Endothelial cell of umbilical vein (primary cell): ENCODE measurements around the gene IDUA. TPM values are rescaled to one million over a fixed set of nuclear protein-coding genes. Genes with fewer than 3 reads are reported as not detected.

Source experiments
- BruUV-seq: library from RNA; stranded (reverse); fragments of 400-500 nt; replicated peaks from 2 replicates; lab custom pipeline; 2021; lab: Mats Ljungman, UMichigan
- CTCF ChIA-PET: fragments of 300-600, 350-600 bp; sonication (Branson Sonifier 250); formaldehyde crosslinking; loops from one replicate; lab custom pipeline; 2021; ENCODE audit warnings: antibody characterized with exemption, inconsistent platforms; lab: Charles Lee
- POLR2A ChIA-PET: fragments of 300-600, 350-600 bp; sonication (Branson Sonifier 250); formaldehyde crosslinking; loops from one replicate; lab custom pipeline; 2021; ENCODE audit warnings: antibody characterized with exemption, inconsistent platforms; lab: Charles Lee
- DNase-seq: peaks from one replicate; pipeline ENCODE4 v3.0.0-alpha.2; 2011; ENCODE audit warnings: low read depth, low spot score
- FAIRE-seq: peaks from 2 replicates; lab custom pipeline; 2011; peaks lifted over from hg19 to GRCh38; lab: Jason Lieb, UNC
- H2AFZ ChIP-seq: 2 replicates; pipeline ENCODE4 v1.6.0; 2012; ENCODE audit warnings: low read depth, low read length, control low read depth, inconsistent platforms
- H3K27ac ChIP-seq: 2 replicates; pipeline ENCODE4 v1.5.1; 2011; ENCODE audit warnings: low read depth, mild to moderate bottlenecking, control low read depth, low read length, moderate library complexity; ENCODE audit not compliant: insufficient read depth
- H3K27me3 ChIP-seq, 2 experiments: 2 replicates each; pipeline versions ENCODE4 v1.6.0 to v1.6.1; 2011; ENCODE audit warnings: low read length in 2 of 2, mixed read lengths in 1 of 2; ENCODE audit not compliant: control insufficient read depth in 2 of 2, insufficient read depth in 2 of 2
- H3K36me3 ChIP-seq, 2 experiments: 2 replicates in 1 of 2; 3 replicates in 1 of 2; pipeline ENCODE4 v1.5.1; 2011; ENCODE audit warnings: low read length in 2 of 2, mild to moderate bottlenecking in 1 of 2, moderate library complexity in 1 of 2; ENCODE audit not compliant: control insufficient read depth in 2 of 2, insufficient read depth in 2 of 2; ENCODE audit errors: extremely low read depth in 1 of 2
- H3K4me1 ChIP-seq: 3 replicates; pipeline ENCODE4 v1.5.1; 2011; ENCODE audit warnings: mild to moderate bottlenecking, low read length; ENCODE audit not compliant: control insufficient read depth, insufficient read depth; ENCODE audit errors: extremely low read depth
- H3K4me2 ChIP-seq: 2 replicates; pipeline ENCODE4 v1.6.1; 2011; ENCODE audit warnings: low read length, control low read depth, mixed read lengths; ENCODE audit not compliant: insufficient read depth
- H3K4me3 ChIP-seq, 3 experiments: fragments of 200-600 bp in 1 of 3; sonication (generic), shearing (Covaris generic) in 1 of 3; replicated peaks in 1 of 3; 2 replicates each; pipeline ENCODE4 v1.5.1; 2011 to 2016; ENCODE audit warnings: control low read depth in 3 of 3, low read length in 3 of 3, mild to moderate bottlenecking in 2 of 3, inconsistent platforms in 1 of 3, low read depth in 1 of 3, moderate library complexity in 1 of 3; ENCODE audit not compliant: insufficient read depth in 1 of 3
- H3K79me2 ChIP-seq: 2 replicates; pipeline ENCODE4 v1.6.0; 2012; ENCODE audit warnings: low read length, inconsistent platforms; ENCODE audit not compliant: control insufficient read depth, insufficient read depth
- H3K9ac ChIP-seq: replicated peaks from 2 replicates; pipeline ENCODE3; 2011; ENCODE audit warnings: low read length, control low read depth; ENCODE audit not compliant: insufficient read depth; ENCODE audit errors: extremely low read depth
- H3K9me1 ChIP-seq: replicated peaks from 3 replicates; pipeline ENCODE4 v1.6.0; 2011; ENCODE audit warnings: mild to moderate bottlenecking, low read length; ENCODE audit not compliant: control insufficient read depth, insufficient read depth; ENCODE audit errors: extremely low read depth
- H3K9me3 ChIP-seq: replicated peaks from 2 replicates; pipeline ENCODE4 v1.5.1; 2012; ENCODE audit warnings: low read length, inconsistent platforms; ENCODE audit not compliant: control insufficient read depth, insufficient read depth
- H4K20me1 ChIP-seq: replicated peaks from 2 replicates; pipeline ENCODE3; 2011; ENCODE audit warnings: mild to moderate bottlenecking, low read length; ENCODE audit not compliant: control insufficient read depth, insufficient read depth; ENCODE audit errors: extremely low read depth
- EZH2 ChIP-seq: IDR thresholded peaks from 2 replicates; pipeline ENCODE4 v1.6.1; 2012; ENCODE audit warnings: borderline replicate concordance, low read depth, mild to moderate bottlenecking, moderate library complexity, low read length, inconsistent platforms; ENCODE audit not compliant: severe bottlenecking
- FOS ChIP-seq: IDR thresholded peaks from 2 replicates; pipeline ENCODE4 v1.6.1; 2011; ENCODE audit warnings: mild to moderate bottlenecking, low read length, moderate library complexity, borderline replicate concordance; ENCODE audit not compliant: insufficient read depth
- GATA2 ChIP-seq: IDR thresholded peaks from 2 replicates; pipeline ENCODE4 v1.7.0; 2011; ENCODE audit warnings: low read depth, mild to moderate bottlenecking, moderate library complexity, mixed read lengths, low read length; ENCODE audit not compliant: insufficient read length, insufficient read depth
- JUN ChIP-seq: IDR thresholded peaks from 2 replicates; pipeline ENCODE4 v1.6.1; 2011; ENCODE audit warnings: borderline replicate concordance, low read depth; ENCODE audit not compliant: insufficient read length, insufficient read depth
- MAX ChIP-seq: IDR thresholded peaks from 2 replicates; pipeline ENCODE4 v1.6.1; 2011; ENCODE audit not compliant: insufficient read depth, insufficient read length
- MYC ChIP-seq: IDR thresholded peaks from one replicate; pipeline ENCODE4 v1.6.1; 2011; ENCODE audit warnings: mild to moderate bottlenecking, low read depth, low read length
- POLR2A ChIP-seq: IDR thresholded peaks from 2 replicates; pipeline ENCODE4 v1.6.1; 2012; ENCODE audit warnings: low read depth, mild to moderate bottlenecking, control low read depth, low read length
- POLR2AphosphoS5 ChIP-seq: IDR thresholded peaks from 2 replicates; pipeline ENCODE4 v1.6.1; 2012; ENCODE audit warnings: low read depth, mild to moderate bottlenecking, control low read depth, low read length, moderate library complexity; ENCODE audit not compliant: insufficient read depth
- dilution Hi-C: fragments of 300-500 bp; cut with MboI; formaldehyde crosslinking; loops from one replicate; pipeline ENCODE4 v1.15.0; 2019; ENCODE audit warnings: low sequenced_read_pairs; ENCODE audit not compliant: extremely low pct_ligation_motif_present
- intact Hi-C: fragments of 100-400 bp; cut with micrococcal nuclease; formaldehyde crosslinking; loops from one replicate; pipeline ENCODE4 v1.10.0; 2022
- polyA plus RNA-seq, 4 experiments: library from polyadenylated mRNA; depleted of rRNA in 3 of 4; stranded (reverse) in 3 of 4; unstranded in 1 of 4; fragments of >200 nt; gene quantifications; 2 replicates each; pipeline versions ENCODE4 v1.2.1 to v1.2.3, GENCODE V29; 2011 to 2012; ENCODE audit warnings: missing spikeins in 1 of 4
- total RNA-seq: library from RNA; stranded (reverse); gene quantifications from 2 replicates; pipeline ENCODE4 v1.2.3, GENCODE V29; 2021
- TF ChIP-seq, protein P1 (sequence below), 2 donors: IDR thresholded peaks; 1 replicate in 1 of 2; 2 replicates in 1 of 2; pipeline ENCODE4 v1.5.1; 2011; ENCODE audit warnings: low read length in 2 of 2, mild to moderate bottlenecking in 2 of 2, moderate library complexity in 2 of 2, control low read depth in 1 of 2, inconsistent platforms in 1 of 2, low read depth in 1 of 2; ENCODE audit not compliant: insufficient read depth in 1 of 2; ENCODE audit errors: extremely low read depth in 1 of 2

The IDUA gene
- total and polyA plus RNA-seq, 2 donors (not counting 3 experiments of a cell fraction or from before 2014, with no cell fraction given), result 19.1 to 34.1 TPM

DNA sequence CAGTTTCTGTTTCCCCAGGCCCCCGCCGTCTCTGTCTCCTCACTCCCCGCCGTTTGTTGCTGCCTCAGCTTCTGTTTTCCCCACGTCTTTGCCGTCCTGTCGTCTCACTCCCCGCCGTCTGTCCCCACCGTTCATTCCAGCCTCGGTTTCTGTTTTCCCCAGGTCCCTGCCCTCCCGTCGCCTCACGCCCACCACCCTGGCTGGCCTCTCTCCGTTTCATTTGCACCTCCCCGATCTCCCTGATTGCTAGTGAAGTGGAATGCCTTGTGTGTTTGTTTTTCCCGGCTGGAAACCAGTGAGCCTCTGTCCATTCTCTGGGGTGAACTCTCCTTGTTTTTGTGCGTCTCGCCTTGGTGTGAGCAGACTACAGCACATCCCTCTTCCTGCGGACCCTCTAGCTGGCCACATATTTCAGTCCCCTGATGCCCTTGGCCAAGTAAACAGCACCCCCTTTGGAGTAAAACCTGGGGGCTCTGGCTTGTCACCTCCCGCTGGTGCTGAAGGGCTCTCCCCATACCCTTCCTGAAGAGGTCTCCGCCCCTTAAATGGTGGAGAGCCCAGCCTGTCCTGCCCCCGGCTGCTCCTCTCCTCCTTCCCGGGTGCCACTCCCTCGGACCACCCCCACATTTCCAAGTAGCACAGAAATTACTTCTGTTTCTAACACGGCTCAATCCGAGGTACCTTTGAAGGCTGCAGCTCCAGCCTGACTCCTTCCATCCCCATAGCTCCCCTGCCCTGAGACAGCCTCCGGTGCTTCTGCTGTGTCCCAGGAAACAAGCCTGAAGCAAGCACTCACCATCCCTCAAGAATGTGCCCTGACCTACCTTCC, 41.4 kb upstream of the IDUA start:
- no peak for DNase-seq
- TF ChIP-seq JUN, result no peak
- no peak for TF ChIP-seq MYC
- no peak for TF ChIP-seq MAX
- no peak for TF ChIP-seq FOS
- TF ChIP-seq GATA2, result no peak
- no peak for TF ChIP-seq POLR2AphosphoS5
- Histone ChIP-seq H3K9ac (no peak overlapping the region), H3K27me3 (no peaks in the 10 kb centered on the region), H3K9me3 (no peaks in the 10 kb centered on the region), H3K79me2 (no peaks in the 10 kb centered on the region), H3K4me1 (no peaks in the 10 kb centered on the region), H4K20me1 (no peaks in the 10 kb centered on the region), H3K27ac (no peak overlapping the region), H3K4me2 (no peak overlapping the region), H2AFZ (no peak overlapping the region), H3K4me3 (no peak overlapping the region), H3K36me3 (no peaks in the 10 kb centered on the region), H3K9me1 (no peaks in the 10 kb centered on the region)
- POLR2A ChIA-PET, result no interaction called here
- no TSS peak for BruUV-seq
- dilution Hi-C loops (no loop called here), intact Hi-C loops (no loop called here)
- CTCF ChIA-PET, result no interaction called here
- FAIRE-seq, result no peak

- intact Hi-C loops, result no loop called here
- no TSS peak for BruUV-seq
- CTCF ChIA-PET, result no interaction called here
- Histone ChIP-seq H3K27ac (no peak overlapping the region), H3K9me1 (no peaks in the 10 kb centered on the region), H3K4me3 (no peak overlapping the region), H3K9ac (no peak overlapping the region), H4K20me1 (no peaks in the 10 kb centered on the region), H3K36me3 (no peaks in the 10 kb centered on the region), H3K79me2 (no peaks in the 10 kb centered on the region), H3K9me3 (no peaks in the 10 kb centered on the region), H3K27me3 (no peaks in the 10 kb centered on the region), H3K4me2 (no peak overlapping the region), H3K4me1 (no peaks in the 10 kb centered on the region), H2AFZ (no peak overlapping the region)
- DNase-seq, result no peak
- POLR2A ChIA-PET, result no interaction called here
- no peak for FAIRE-seq
- dilution Hi-C loops, result no loop called here
- TF ChIP-seq, protein P1, sequence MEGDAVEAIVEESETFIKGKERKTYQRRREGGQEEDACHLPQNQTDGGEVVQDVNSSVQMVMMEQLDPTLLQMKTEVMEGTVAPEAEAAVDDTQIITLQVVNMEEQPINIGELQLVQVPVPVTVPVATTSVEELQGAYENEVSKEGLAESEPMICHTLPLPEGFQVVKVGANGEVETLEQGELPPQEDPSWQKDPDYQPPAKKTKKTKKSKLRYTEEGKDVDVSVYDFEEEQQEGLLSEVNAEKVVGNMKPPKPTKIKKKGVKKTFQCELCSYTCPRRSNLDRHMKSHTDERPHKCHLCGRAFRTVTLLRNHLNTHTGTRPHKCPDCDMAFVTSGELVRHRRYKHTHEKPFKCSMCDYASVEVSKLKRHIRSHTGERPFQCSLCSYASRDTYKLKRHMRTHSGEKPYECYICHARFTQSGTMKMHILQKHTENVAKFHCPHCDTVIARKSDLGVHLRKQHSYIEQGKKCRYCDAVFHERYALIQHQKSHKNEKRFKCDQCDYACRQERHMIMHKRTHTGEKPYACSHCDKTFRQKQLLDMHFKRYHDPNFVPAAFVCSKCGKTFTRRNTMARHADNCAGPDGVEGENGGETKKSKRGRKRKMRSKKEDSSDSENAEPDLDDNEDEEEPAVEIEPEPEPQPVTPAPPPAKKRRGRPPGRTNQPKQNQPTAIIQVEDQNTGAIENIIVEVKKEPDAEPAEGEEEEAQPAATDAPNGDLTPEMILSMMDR (IDR thresholded peaks at IDR 0.05; ENCODE audit: extremely low read depth in 1 of 2, insufficient read depth in 1 of 2, low read depth in 1 of 2, low read length in 2 of 2), result no peak
- TF ChIP-seq POLR2A (no peak), MYC (no peak), EZH2 (no peak), POLR2AphosphoS5 (no peak), GATA2 (no peak), JUN (no peak), FOS (no peak), MAX (no peak)
Observed at GRCh38 chr4:946103-946450, 40.8 kb upstream of the IDUA start.
